Measurements from ENCODE around the gene EPM2A.

DNA sequence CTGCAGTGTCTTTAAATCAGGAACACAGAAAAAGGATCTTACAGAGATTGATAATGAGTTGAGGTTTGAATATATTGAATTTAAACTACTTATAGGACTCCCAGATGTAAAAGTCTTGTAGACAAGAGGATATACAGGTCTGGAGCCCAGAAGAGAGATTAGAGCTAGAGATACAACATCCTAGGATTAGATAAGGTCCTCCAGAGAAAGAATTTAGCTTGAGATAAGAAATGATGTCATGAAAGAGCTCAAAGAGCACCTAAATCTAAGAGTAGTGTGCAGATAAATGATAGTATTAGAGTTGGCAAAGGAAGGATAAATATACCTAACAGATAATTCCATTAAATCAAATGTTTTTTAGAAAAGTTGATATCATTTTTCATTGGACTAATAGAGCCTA lies 23.9 kb downstream of the EPM2A start:
- TF ChIP-seq EZH2 (IDR thresholded peaks at IDR 0.05): no peak
- TF ChIP-seq, protein P1, sequence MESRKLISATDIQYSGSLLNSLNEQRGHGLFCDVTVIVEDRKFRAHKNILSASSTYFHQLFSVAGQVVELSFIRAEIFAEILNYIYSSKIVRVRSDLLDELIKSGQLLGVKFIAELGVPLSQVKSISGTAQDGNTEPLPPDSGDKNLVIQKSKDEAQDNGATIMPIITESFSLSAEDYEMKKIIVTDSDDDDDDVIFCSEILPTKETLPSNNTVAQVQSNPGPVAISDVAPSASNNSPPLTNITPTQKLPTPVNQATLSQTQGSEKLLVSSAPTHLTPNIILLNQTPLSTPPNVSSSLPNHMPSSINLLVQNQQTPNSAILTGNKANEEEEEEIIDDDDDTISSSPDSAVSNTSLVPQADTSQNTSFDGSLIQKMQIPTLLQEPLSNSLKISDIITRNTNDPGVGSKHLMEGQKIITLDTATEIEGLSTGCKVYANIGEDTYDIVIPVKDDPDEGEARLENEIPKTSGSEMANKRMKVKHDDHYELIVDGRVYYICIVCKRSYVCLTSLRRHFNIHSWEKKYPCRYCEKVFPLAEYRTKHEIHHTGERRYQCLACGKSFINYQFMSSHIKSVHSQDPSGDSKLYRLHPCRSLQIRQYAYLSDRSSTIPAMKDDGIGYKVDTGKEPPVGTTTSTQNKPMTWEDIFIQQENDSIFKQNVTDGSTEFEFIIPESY (IDR thresholded peaks at IDR 0.05; ENCODE audit: extremely low read depth, insufficient replicate concordance, low read length): no peak
- TF ChIP-seq SRF (IDR thresholded peaks at IDR 0.05; ENCODE audit: low read depth): no peak
- TF ChIP-seq, protein P2, sequence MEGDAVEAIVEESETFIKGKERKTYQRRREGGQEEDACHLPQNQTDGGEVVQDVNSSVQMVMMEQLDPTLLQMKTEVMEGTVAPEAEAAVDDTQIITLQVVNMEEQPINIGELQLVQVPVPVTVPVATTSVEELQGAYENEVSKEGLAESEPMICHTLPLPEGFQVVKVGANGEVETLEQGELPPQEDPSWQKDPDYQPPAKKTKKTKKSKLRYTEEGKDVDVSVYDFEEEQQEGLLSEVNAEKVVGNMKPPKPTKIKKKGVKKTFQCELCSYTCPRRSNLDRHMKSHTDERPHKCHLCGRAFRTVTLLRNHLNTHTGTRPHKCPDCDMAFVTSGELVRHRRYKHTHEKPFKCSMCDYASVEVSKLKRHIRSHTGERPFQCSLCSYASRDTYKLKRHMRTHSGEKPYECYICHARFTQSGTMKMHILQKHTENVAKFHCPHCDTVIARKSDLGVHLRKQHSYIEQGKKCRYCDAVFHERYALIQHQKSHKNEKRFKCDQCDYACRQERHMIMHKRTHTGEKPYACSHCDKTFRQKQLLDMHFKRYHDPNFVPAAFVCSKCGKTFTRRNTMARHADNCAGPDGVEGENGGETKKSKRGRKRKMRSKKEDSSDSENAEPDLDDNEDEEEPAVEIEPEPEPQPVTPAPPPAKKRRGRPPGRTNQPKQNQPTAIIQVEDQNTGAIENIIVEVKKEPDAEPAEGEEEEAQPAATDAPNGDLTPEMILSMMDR (IDR thresholded peaks at IDR 0.05 in 2 of 3, conservative IDR thresholded peaks at IDR 0.05 in 1 of 3; ENCODE audit: borderline replicate concordance in 1 of 3, insufficient read depth in 1 of 3, low read depth in 2 of 3, low read length in 2 of 3): no peak
- TF ChIP-seq TCF7L2 (IDR thresholded peaks at IDR 0.05; ENCODE audit: borderline replicate concordance, extremely low read depth, insufficient read depth, insufficient read length): no peak
- TF ChIP-seq, protein P3, sequence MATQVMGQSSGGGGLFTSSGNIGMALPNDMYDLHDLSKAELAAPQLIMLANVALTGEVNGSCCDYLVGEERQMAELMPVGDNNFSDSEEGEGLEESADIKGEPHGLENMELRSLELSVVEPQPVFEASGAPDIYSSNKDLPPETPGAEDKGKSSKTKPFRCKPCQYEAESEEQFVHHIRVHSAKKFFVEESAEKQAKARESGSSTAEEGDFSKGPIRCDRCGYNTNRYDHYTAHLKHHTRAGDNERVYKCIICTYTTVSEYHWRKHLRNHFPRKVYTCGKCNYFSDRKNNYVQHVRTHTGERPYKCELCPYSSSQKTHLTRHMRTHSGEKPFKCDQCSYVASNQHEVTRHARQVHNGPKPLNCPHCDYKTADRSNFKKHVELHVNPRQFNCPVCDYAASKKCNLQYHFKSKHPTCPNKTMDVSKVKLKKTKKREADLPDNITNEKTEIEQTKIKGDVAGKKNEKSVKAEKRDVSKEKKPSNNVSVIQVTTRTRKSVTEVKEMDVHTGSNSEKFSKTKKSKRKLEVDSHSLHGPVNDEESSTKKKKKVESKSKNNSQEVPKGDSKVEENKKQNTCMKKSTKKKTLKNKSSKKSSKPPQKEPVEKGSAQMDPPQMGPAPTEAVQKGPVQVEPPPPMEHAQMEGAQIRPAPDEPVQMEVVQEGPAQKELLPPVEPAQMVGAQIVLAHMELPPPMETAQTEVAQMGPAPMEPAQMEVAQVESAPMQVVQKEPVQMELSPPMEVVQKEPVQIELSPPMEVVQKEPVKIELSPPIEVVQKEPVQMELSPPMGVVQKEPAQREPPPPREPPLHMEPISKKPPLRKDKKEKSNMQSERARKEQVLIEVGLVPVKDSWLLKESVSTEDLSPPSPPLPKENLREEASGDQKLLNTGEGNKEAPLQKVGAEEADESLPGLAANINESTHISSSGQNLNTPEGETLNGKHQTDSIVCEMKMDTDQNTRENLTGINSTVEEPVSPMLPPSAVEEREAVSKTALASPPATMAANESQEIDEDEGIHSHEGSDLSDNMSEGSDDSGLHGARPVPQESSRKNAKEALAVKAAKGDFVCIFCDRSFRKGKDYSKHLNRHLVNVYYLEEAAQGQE (IDR thresholded peaks at IDR 0.05; ENCODE audit: low read depth): no peak
- TF ChIP-seq, protein P4, sequence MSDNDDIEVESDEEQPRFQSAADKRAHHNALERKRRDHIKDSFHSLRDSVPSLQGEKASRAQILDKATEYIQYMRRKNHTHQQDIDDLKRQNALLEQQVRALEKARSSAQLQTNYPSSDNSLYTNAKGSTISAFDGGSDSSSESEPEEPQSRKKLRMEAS (IDR thresholded peaks at IDR 0.05): no peak
- TF ChIP-seq CEBPB (IDR thresholded peaks at IDR 0.05; ENCODE audit: low read depth): no peak
